K562 (cell line): Measurements from ENCODE around the gene KIAA0319L. TPM values are rescaled to one million over a fixed set of nuclear protein-coding genes. Genes with fewer than 3 reads are reported as not detected.

ENCODE experiments used
- ATAC-seq: fragments of 200-7000 bp; cut with Tn5 transposase; 3 replicates; pipeline ENCODE4 v1.9.1; 2020; ENCODE audit warnings: moderate library complexity
- BruUV-seq: library from RNA; stranded (reverse); fragments of 400-500 nt; replicated peaks from 2 replicates; lab custom pipeline; 2021; lab: Mats Ljungman, UMichigan
- CTCF ChIA-PET: fragments of 300-600 bp; formaldehyde crosslinking; extraction: SDS; loops from one replicate; lab custom pipeline; 2021; ENCODE audit warnings: low intra/inter-chr PET ratio; lab: Yijun Ruan, JAX
- POLR2A ChIA-PET: fragments of 300-600, 350-650 bp; sonication (Branson Sonifier 250); formaldehyde crosslinking; extraction: SDS; loops from one replicate; lab custom pipeline; 2021; ENCODE audit warnings: antibody characterized with exemption, inconsistent platforms; lab: Yijun Ruan, JAX
- DNase-seq, 4 experiments: peaks; one replicate each; pipeline versions ENCODE4 v3.0.0 to v3.0.0-alpha.2; 2011 to 2018; ENCODE audit warnings: low spot score in 3 of 4, mixed read lengths in 3 of 4; ENCODE audit errors: extremely low read depth in 1 of 4
- FAIRE-seq: peaks from 2 replicates; lab custom pipeline; 2011; peaks lifted over from hg19 to GRCh38; lab: Jason Lieb, UNC
- H2AFZ ChIP-seq: 2 replicates; pipeline ENCODE4 v1.6.0; 2011; ENCODE audit warnings: low read depth, low read length, control low read depth, inconsistent platforms
- H3K27ac ChIP-seq: fragments of 200-600 bp; 3 replicates; pipeline ENCODE4 v1.8.0; 2011; ENCODE audit warnings: low read depth, mild to moderate bottlenecking, control low read depth, inconsistent platforms, low read length, moderate library complexity, mixed read lengths; ENCODE audit errors: extremely low read depth
- H3K27me3 ChIP-seq, 2 experiments: fragments of 300-600 bp in 1 of 2; 2 replicates in 1 of 2; 3 replicates in 1 of 2; pipeline versions ENCODE4 v1.6.0 to v1.8.0; 2011; ENCODE audit warnings: inconsistent platforms in 2 of 2, low read length in 2 of 2, mild to moderate bottlenecking in 1 of 2, mixed read lengths in 1 of 2, moderate library complexity in 1 of 2; ENCODE audit not compliant: control insufficient read depth in 2 of 2, insufficient read depth in 2 of 2
- H3K36me3 ChIP-seq: fragments of 300-600 bp; 3 replicates; pipeline ENCODE4 v1.8.0; 2011; ENCODE audit warnings: mild to moderate bottlenecking, low read length, inconsistent platforms; ENCODE audit not compliant: control insufficient read depth, insufficient read depth
- H3K4me1 ChIP-seq, 2 experiments: fragments of 200-600 bp in 1 of 2; replicated peaks in 1 of 2; 2 replicates in 1 of 2; 3 replicates in 1 of 2; pipeline versions ENCODE4 v1.5.1 to v1.8.0; 2011; ENCODE audit warnings: inconsistent platforms in 2 of 2, low read length in 2 of 2, mild to moderate bottlenecking in 1 of 2, mixed read lengths in 1 of 2, moderate library complexity in 1 of 2; ENCODE audit not compliant: control insufficient read depth in 2 of 2, insufficient read depth in 2 of 2
- H3K4me2 ChIP-seq: 2 replicates; pipeline ENCODE4 v1.6.1; 2011; ENCODE audit warnings: low read length, control low read depth, inconsistent platforms, mixed read lengths; ENCODE audit not compliant: insufficient read depth
- H3K4me3 ChIP-seq: fragments of 200-600 bp; sonication (generic), shearing (Covaris generic); 2 replicates; pipeline ENCODE4 v1.5.1; 2016; ENCODE audit warnings: control low read depth, inconsistent platforms
- H3K79me2 ChIP-seq: fragments of 200-600 bp; 3 replicates; pipeline ENCODE4 v1.8.0; 2011; ENCODE audit warnings: low read length, inconsistent platforms; ENCODE audit not compliant: control insufficient read depth, insufficient read depth
- H3K9ac ChIP-seq, 2 experiments: 2 replicates each; pipeline versions ENCODE4 v1.6.0 to v1.6.1; 2011; ENCODE audit warnings: low read depth in 2 of 2, low read length in 2 of 2, control low read depth in 1 of 2, inconsistent platforms in 1 of 2, mild to moderate bottlenecking in 1 of 2, mixed read lengths in 1 of 2; ENCODE audit not compliant: insufficient read depth in 1 of 2
- H3K9me1 ChIP-seq: one replicate; pipeline ENCODE4 v1.6.0; 2011; ENCODE audit warnings: inconsistent platforms, mild to moderate bottlenecking, low read length, moderate library complexity; ENCODE audit not compliant: control insufficient read depth, insufficient read depth
- H3K9me3 ChIP-seq: replicated peaks from 2 replicates; pipeline ENCODE4 v1.5.1; 2011; ENCODE audit warnings: low read depth, low read length, inconsistent platforms; ENCODE audit not compliant: control insufficient read depth, insufficient read depth
- H4K20me1 ChIP-seq: replicated peaks from 2 replicates; pipeline ENCODE4 v1.6.1; 2011; ENCODE audit warnings: low read length, inconsistent platforms, mixed read lengths; ENCODE audit not compliant: control insufficient read depth, insufficient read depth
- CBX3 ChIP-seq, 2 experiments: IDR thresholded peaks; 1 replicate in 1 of 2; 2 replicates in 1 of 2; pipeline ENCODE4 v1.6.1; 2012; ENCODE audit warnings: inconsistent platforms in 2 of 2, low read length in 2 of 2, borderline replicate concordance in 1 of 2, control low read depth in 1 of 2
- EP300 ChIP-seq: IDR thresholded peaks from 2 replicates; pipeline ENCODE4 v1.6.1; 2012; ENCODE audit warnings: low read length, improper control_type of control experiment
- FOXO4 ChIP-seq: fragments of 450-650 bp; formaldehyde crosslinking; IDR thresholded peaks from 2 replicates; pipeline ENCODE4 v1.4.0; 2020; ENCODE audit warnings: mild to moderate bottlenecking, moderate library complexity
- FOXP4 ChIP-seq: sonication (generic); formaldehyde crosslinking; IDR thresholded peaks from 2 replicates; pipeline ENCODE4 v1.8.0; 2022; ENCODE audit warnings: mild to moderate bottlenecking, missing genetic modification reagents, borderline replicate concordance
- HMBOX1 ChIP-seq: sonication (generic); IDR thresholded peaks from 2 replicates; pipeline ENCODE4 v1.6.1; 2016
- ILK ChIP-seq: fragments of 450-650 bp; IDR thresholded peaks from 2 replicates; pipeline ENCODE4 v1.6.1; 2016; ENCODE audit warnings: missing genetic modification characterization, low read depth, mild to moderate bottlenecking, missing compliant biosample characterization, moderate library complexity, borderline replicate concordance
- NCOA2 ChIP-seq, 2 experiments: fragments of 450-650 bp; IDR thresholded peaks; 2 replicates each; pipeline ENCODE4 v1.6.1; 2018; ENCODE audit warnings: mild to moderate bottlenecking in 2 of 2, moderate library complexity in 1 of 2; ENCODE audit not compliant: partially characterized antibody in 2 of 2
- PTBP1 ChIP-seq: fragments of 200-400 bp; formaldehyde crosslinking; IDR thresholded peaks from 2 replicates; pipeline ENCODE4 v1.6.1; 2017; ENCODE audit warnings: low read depth, low read length
- RBFOX2 ChIP-seq: fragments of 200-400 bp; formaldehyde crosslinking; IDR thresholded peaks from 2 replicates; pipeline ENCODE4 v1.6.1; 2017; ENCODE audit warnings: low read depth, mild to moderate bottlenecking, low read length, moderate library complexity
- TFAM ChIP-seq: fragments of 250-450 bp; sonication (Bioruptor Pico); conservative IDR thresholded peaks from 2 replicates; pipeline ENCODE4 v1.5.0; 2021; ENCODE audit warnings: mild to moderate bottlenecking, moderate library complexity
- THRB ChIP-seq: fragments of 450-650 bp; formaldehyde crosslinking; conservative IDR thresholded peaks from 2 replicates; pipeline ENCODE4 v1.4.0; 2022; ENCODE audit warnings: mild to moderate bottlenecking, missing genetic modification characterization
- ZNF696 ChIP-seq: fragments of 250-450 bp; sonication (Bioruptor Pico); conservative IDR thresholded peaks from 2 replicates; pipeline ENCODE4 v1.4.0; 2020; ENCODE audit warnings: mild to moderate bottlenecking, moderate library complexity
- ZNF740 ChIP-seq, 3 experiments: fragments of 200-800 bp in 1 of 3; sonication (Bioruptor generic) in 1 of 3; sonication (generic) in 1 of 3; formaldehyde crosslinking in 1 of 3; IDR thresholded peaks; 2 replicates each; pipeline versions ENCODE4 v1.6.1 to v1.8.0; 2016 to 2022; ENCODE audit warnings: mild to moderate bottlenecking in 2 of 3, missing compliant biosample characterization in 2 of 3, missing genetic modification characterization in 2 of 3, missing genetic modification reagents in 1 of 3
- ZNF766 ChIP-seq: fragments of 200-800 bp; sonication (Bioruptor generic); conservative IDR thresholded peaks from 2 replicates; pipeline ENCODE4 v1.6.1; 2016; ENCODE audit warnings: missing genetic modification characterization, missing compliant biosample characterization
- WGBS: fragments of 100-300 bp; shearing (Covaris generic); methylation state at CpG from one replicate; pipeline ENCODE4 v1.1.6; 2016; ENCODE audit warnings: low coverage, mixed read lengths; ENCODE audit not compliant: insufficient coverage; ENCODE audit errors: missing lambda C conversion rate; 5-methylcytosine and 5-hydroxymethylcytosine counted together
- in situ Hi-C: fragments of 300-500 bp; cut with MboI; formaldehyde crosslinking; loops from 4 replicates; pipeline ENCODE4 v1.15.0; 2018; ENCODE audit warnings: inconsistent platforms, mixed read lengths
- intact Hi-C: fragments of 100-400 bp; cut with micrococcal nuclease; formaldehyde crosslinking; loops from 2 replicates; pipeline ENCODE4 v1.14.2; 2022
- polyA plus RNA-seq, 8 experiments: library from polyadenylated mRNA; depleted of rRNA in 4 of 8; stranded (reverse) in 5 of 8; unstranded in 3 of 8; fragments of >200 nt; fragmentation: Nextera tagmentation in 2 of 8; fragmentation: Illumina TruSeq in 1 of 8; extraction: Ambion mirVana in 2 of 8; extraction: Trizol in 1 of 8; gene quantifications; 2 replicates each; pipeline versions ENCODE4 v1.2.1 to v1.2.3, GENCODE V29; 2011 to 2014; ENCODE audit warnings: inconsistent platforms in 1 of 8, missing spikeins in 1 of 8
- total RNA-seq, 7 experiments: library from RNA; depleted of rRNA in 6 of 7; stranded (reverse); fragments of >200 nt in 6 of 7; fragmentation: Illumina TruSeq in 2 of 7; extraction: Trizol in 2 of 7; gene quantifications; 2 replicates each; pipeline versions ENCODE4 v1.2.1 to v1.2.3, GENCODE V29; 2011 to 2021; ENCODE audit warnings: low replicate concordance in 1 of 7

Gene KIAA0319L
- total and polyA plus RNA-seq, 9 of the 15 experiments (the other 6 are each of a cell fraction or from before 2014, with no cell fraction given), result 2.4 to 51.7 (median 27.4) TPM

GRCh38 chr1:35486858-35487408 lies 70.3 kb downstream of the KIAA0319L start:
- Histone ChIP-seq H3K27ac (no peak overlapping the region), H3K9me1 (no peaks in the 10 kb centered on the region), H3K9me3 (peaks cover 7% of the 10 kb centered on the region), H3K4me2 (no peak overlapping the region), H4K20me1 (no peaks in the 10 kb centered on the region), H3K79me2 (no peaks in the 10 kb centered on the region), H3K9ac (no peak overlapping the region), H3K36me3 (no peaks in the 10 kb centered on the region), H3K27me3 (no peaks in the 10 kb centered on the region), H3K4me3 (no peak overlapping the region), H3K4me1 (no peaks in the 10 kb centered on the region), H2AFZ (no peak overlapping the region)
- CTCF ChIA-PET, result no interaction called here
- in situ Hi-C loops (no loop called here), intact Hi-C loops (no loop called here)
- FAIRE-seq, result no peak
- DNase-seq, result no peak
- POLR2A ChIA-PET, result interaction anchor here (1.0 to 2.7 kb wide), 3 partner anchors 11 to 14 kb away, joined by 3 to 9 read pairs (median 5); no protein-coding TSS in a partner anchor
- no peak for ATAC-seq
- 86% methylated on average over 3 of the region's 3 CpGs for WGBS
- no TSS peak for BruUV-seq
- no peak for TF ChIP-seq NCOA2 (IDR thresholded peaks at IDR 0.05; ENCODE audit: partially characterized antibody in 2 of 2)
- TF ChIP-seq ZNF766 (CRISPR knock-in tag), result no peak
- TF ChIP-seq ILK (tag), result no peak
- TF ChIP-seq CBX3 (IDR thresholded peaks at IDR 0.05; ENCODE audit: borderline replicate concordance in 1 of 2, low read length in 2 of 2), result no peak
- no peak for TF ChIP-seq ZNF696 (CRISPR knock-in tag)
- no peak for TF ChIP-seq THRB (CRISPR knock-in tag)
- no peak for TF ChIP-seq PTBP1
- no peak for TF ChIP-seq EP300
- TF ChIP-seq ZNF740 (CRISPR knock-in tag; IDR thresholded peaks at IDR 0.05), result no peak
- no peak for TF ChIP-seq ZNF740 (tag; IDR thresholded peaks at IDR 0.05)
- TF ChIP-seq HMBOX1, result no peak
- no peak for TF ChIP-seq FOXP4
- no peak for TF ChIP-seq RBFOX2
- TF ChIP-seq FOXO4 (CRISPR knock-in tag), result no peak
- no peak for TF ChIP-seq TFAM (CRISPR knock-in tag)
